ENCODE data around the gene CASKIN2.

DNA sequence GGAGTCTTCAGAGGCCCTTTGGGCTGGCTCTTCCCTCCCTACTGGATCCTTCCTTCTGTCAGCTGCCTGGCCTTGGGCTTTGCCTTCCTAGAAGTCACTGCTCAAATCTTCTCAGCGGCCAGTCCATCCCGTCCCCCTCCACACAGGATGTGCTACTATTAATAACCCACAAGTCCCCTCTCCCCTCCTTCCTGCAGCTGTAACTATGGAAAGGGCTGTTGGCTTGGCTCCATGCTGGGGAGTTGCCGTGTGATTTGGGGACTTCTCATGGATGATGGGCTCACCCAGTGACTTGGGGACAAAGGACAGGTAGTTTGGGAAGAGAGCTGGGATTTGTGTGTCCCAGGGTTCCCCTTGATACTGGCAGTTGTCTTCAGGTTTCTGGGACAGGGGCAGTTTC lies 39.5 kb downstream of the CASKIN2 start:
- TF ChIP-seq CHD2 (IDR thresholded peaks at IDR 0.05; ENCODE audit: low read length, partially characterized antibody) (no peak), ELK1 (IDR thresholded peaks at IDR 0.05; ENCODE audit: low read depth, low read length) (no peak), POLR2A (IDR thresholded peaks at IDR 0.05; ENCODE audit: low read length) (no peak), CTCF (IDR thresholded peaks at IDR 0.05) (no peak)

All from A549 (cell line).